Esophagus muscularis mucosa (tissue), 4 donors: ENCODE results near the gene TAF11L4.
"Not testable (repeated sequence)": the region's sequence is repeated elsewhere in the genome, so short reads cannot be mapped to it uniquely, and the experiment has no call there.

Experiments
- CTCF ChIP-seq, 3 experiments: fragments of 200-600 bp in 2 of 3; fragments of 450-650 bp in 1 of 3; sonication (generic) in 2 of 3; IDR thresholded peaks; one replicate each; pipeline ENCODE4 v1.5.1; 2017 to 2019; ENCODE audit warnings: antibody characterized with exemption in 3 of 3, mild to moderate bottlenecking in 2 of 3, moderate library complexity in 1 of 3
- EP300 ChIP-seq: sonication (generic); formaldehyde crosslinking; IDR thresholded peaks from one replicate; pipeline ENCODE4 v1.6.1; 2017; ENCODE audit warnings: antibody characterized with exemption
- POLR2A ChIP-seq: fragments of 450-650 bp; IDR thresholded peaks from one replicate; pipeline ENCODE4 v1.6.1; 2017; ENCODE audit warnings: antibody characterized with exemption, moderate library complexity, mild to moderate bottlenecking, low read depth
- POLR2AphosphoS5 ChIP-seq, 2 donors: sonication (generic); formaldehyde crosslinking; IDR thresholded peaks; one replicate each; pipeline ENCODE4 v1.6.1; 2017; ENCODE audit warnings: antibody characterized with exemption in 2 of 2

DNA sequence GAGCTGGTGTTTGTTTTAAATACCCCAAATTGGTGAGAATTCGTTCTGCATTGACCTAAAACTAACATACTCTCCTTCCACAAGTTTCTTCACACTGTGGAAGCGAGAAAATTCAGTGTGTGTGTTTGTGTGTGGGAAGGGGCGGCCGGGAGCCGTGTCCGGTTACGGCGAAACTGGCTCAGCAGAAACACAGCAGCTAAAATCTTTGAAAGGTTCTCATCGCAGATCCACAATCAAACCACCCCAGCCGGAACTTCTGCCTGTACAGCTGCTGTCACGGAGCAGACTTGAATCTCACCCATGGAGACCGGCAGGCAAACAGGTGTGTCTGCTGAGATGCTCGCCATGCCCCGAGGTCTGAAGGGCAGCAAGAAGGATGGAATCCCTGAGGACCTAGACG, 3.5 kb upstream of the TAF11L4 start, which contains the start of gene TAF11L3:
- TF ChIP-seq EP300; CTCF (IDR thresholded peaks at IDR 0.05); POLR2A; POLR2AphosphoS5 (IDR thresholded peaks at IDR 0.05): not testable (repeated sequence)
